Measurements from ENCODE around the gene SH3GL1. TPM values are rescaled to one million over a fixed set of nuclear protein-coding genes. Genes with fewer than 3 reads are reported as not detected.

SH3GL1 gene
- total RNA-seq, 2 donors from 2014 or later = 47.3 to 56.9 TPM

DNA sequence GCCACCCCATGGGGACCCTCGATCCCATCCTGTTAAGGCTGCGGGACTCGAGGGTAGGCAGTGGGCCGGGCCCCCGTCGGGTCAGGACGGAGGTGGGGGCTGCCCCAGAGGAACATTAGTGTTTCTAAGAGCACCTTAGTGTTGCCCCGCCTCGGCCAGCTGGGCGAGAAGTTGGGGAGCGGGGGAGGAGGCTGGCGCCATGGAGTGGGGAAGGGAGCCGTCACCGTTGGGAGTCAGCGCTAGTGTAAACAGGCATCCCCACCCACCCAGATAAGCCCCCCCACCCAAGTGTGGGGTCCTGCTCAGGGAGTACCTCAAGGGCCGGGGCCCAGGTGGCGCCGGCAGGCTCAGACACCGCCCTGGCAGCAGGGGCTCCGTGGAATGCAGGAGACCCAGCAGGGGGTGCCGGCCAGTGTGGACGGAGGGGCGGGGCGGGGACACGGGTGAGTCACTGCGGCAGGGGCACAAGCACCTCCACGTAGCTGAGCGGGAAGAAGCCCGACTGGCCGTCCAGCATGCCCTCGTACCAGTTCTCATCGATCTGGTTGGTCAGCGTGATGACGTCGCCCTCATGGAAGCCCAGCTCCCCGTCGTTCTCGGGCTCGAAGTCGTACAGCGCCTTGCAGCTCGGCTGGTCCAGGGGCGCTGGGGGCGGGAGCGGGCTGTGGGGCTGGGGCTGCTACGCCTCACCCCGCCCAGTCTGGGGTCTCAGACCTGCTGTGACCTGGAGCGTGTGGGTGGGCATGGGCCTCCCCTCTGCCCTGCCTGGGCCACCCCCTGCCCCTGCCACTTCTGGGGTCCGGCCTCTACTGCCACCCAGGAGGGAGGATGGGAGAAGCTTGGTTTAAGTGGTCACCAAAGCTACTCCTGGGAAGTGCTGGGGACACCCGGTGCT lies 38.9 kb downstream of the SH3GL1 start:
- no peak for ATAC-seq (ENCODE audit: insufficient number of reproducible peaks, low FRiP score, low read depth)
- Histone ChIP-seq H3K36me3 (peaks cover 51% of the 10 kb centered on the region), H3K27ac (no peak overlapping the region), H3K4me3 (no peak overlapping the region), H3K27me3 (replicated peaks; ENCODE audit: insufficient read depth) (no peaks in the 10 kb centered on the region), H3K4me1 (ENCODE audit: control insufficient read depth in 1 of 2, low read depth in 2 of 2) (no peaks in the 10 kb centered on the region), H3K9me3 (no peaks in the 10 kb centered on the region)
- DNase-seq (ENCODE audit: low spot score) = no peak
- TF ChIP-seq, protein P1, sequence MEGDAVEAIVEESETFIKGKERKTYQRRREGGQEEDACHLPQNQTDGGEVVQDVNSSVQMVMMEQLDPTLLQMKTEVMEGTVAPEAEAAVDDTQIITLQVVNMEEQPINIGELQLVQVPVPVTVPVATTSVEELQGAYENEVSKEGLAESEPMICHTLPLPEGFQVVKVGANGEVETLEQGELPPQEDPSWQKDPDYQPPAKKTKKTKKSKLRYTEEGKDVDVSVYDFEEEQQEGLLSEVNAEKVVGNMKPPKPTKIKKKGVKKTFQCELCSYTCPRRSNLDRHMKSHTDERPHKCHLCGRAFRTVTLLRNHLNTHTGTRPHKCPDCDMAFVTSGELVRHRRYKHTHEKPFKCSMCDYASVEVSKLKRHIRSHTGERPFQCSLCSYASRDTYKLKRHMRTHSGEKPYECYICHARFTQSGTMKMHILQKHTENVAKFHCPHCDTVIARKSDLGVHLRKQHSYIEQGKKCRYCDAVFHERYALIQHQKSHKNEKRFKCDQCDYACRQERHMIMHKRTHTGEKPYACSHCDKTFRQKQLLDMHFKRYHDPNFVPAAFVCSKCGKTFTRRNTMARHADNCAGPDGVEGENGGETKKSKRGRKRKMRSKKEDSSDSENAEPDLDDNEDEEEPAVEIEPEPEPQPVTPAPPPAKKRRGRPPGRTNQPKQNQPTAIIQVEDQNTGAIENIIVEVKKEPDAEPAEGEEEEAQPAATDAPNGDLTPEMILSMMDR (IDR thresholded peaks at IDR 0.05) = no peak

DNA sequence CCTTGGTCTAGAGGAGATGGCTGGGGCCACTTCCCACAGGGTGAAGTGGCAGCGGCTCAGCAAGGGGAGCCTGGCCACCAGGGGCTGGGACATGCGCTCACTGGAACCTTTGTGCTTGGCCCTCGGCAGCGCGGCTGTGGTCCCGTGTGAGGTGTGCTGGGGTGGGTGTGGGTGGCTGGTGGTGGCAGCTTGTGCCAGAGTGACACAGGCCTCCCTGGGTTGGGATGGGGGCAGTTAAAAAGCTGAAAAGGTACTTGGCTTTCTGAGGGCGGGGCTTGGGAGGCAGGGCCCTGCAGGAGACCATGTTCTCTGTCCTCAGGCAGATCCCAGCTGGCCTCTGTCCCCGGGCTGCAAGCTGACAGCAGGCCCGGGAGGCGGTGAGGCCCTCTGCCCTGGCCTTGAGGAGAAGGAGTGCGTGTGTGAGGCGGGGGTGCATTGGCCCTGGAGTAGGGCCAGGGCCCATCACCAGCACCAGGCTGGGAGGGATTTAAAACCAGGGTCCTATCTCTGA lies 39.7 kb downstream of the SH3GL1 start:
- Histone ChIP-seq H3K4me3 (no peak overlapping the region), H3K9me3 (no peaks in the 10 kb centered on the region), H3K27me3 (replicated peaks; ENCODE audit: insufficient read depth) (no peaks in the 10 kb centered on the region), H3K36me3 (peaks cover 47% of the 10 kb centered on the region), H3K4me1 (ENCODE audit: control insufficient read depth in 1 of 2, low read depth in 2 of 2) (no peaks in the 10 kb centered on the region), H3K27ac (no peak overlapping the region)
- TF ChIP-seq, protein P1 (IDR thresholded peaks at IDR 0.05) = no peak
- DNase-seq (ENCODE audit: low spot score) = no peak
- ATAC-seq (ENCODE audit: insufficient number of reproducible peaks, low FRiP score, low read depth) = no peak

GRCh38 chr19:4360081-4360569 lies 40.2 kb downstream of the SH3GL1 start:
- Histone ChIP-seq H3K27ac (no peak overlapping the region), H3K4me1 (ENCODE audit: control insufficient read depth in 1 of 2, low read depth in 2 of 2) (no peaks in the 10 kb centered on the region), H3K36me3 (peaks cover 41% of the 10 kb centered on the region), H3K9me3 (no peaks in the 10 kb centered on the region), H3K27me3 (replicated peaks; ENCODE audit: insufficient read depth) (no peaks in the 10 kb centered on the region), H3K4me3 (no peak overlapping the region)
- ATAC-seq (ENCODE audit: insufficient number of reproducible peaks, low FRiP score, low read depth) (no peak), DNase-seq (ENCODE audit: low spot score) (no peak)
- TF ChIP-seq, protein P1 (IDR thresholded peaks at IDR 0.05) = no peak

DNA sequence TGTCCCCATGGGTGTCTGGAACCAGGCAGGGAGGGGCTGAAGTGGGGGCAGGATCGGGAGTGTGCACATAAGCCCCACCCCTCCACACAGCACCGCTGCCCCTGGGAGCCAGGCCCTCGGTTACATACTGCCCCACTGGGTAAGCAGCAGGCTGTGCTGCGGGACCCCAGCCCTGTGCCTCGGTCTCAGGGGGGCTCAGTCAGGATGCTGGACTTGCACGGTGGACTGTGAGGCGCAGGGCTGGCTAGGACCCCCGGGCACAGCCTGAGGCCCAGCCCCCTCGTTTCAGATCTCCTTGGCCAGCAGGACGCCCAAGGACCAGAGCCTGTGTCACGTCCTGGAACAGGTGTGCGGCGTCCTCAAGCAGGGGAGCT lies 40.7 kb downstream of the SH3GL1 start:
- no peak overlapping the region for H3K27ac ChIP-seq
- no peak for ATAC-seq (ENCODE audit: insufficient number of reproducible peaks, low FRiP score, low read depth)
- peaks cover 39% of the 10 kb centered on the region for H3K36me3 ChIP-seq

More for the DNA sequence above, 40.7 kb downstream of the SH3GL1 start:
- H3K27me3 ChIP-seq (replicated peaks; ENCODE audit: insufficient read depth) = no peaks in the 10 kb centered on the region
- TF ChIP-seq, protein P1 (IDR thresholded peaks at IDR 0.05) = no peak
- no peaks in the 10 kb centered on the region for H3K9me3 ChIP-seq
- no peak overlapping the region for H3K4me3 ChIP-seq
- no peak for DNase-seq (ENCODE audit: low spot score)
- H3K4me1 ChIP-seq (ENCODE audit: control insufficient read depth in 1 of 2, low read depth in 2 of 2) = no peaks in the 10 kb centered on the region
